ENCODE measurements around the gene DUX4. TPM values are rescaled to one million over a fixed set of nuclear protein-coding genes. Genes with fewer than 3 reads are reported as not detected.
"Not testable (repeated sequence)": the region's sequence is repeated elsewhere in the genome, so short reads cannot be mapped to it uniquely, and the experiment has no call there.

Gene DUX4
- polyA plus RNA-seq (ENCODE audit: insufficient read length in 4 of 4) = under 1 TPM in 3 of 4 donors, not detected in 1; 0.25 to 0.46 (median 0.39) TPM

DNA sequence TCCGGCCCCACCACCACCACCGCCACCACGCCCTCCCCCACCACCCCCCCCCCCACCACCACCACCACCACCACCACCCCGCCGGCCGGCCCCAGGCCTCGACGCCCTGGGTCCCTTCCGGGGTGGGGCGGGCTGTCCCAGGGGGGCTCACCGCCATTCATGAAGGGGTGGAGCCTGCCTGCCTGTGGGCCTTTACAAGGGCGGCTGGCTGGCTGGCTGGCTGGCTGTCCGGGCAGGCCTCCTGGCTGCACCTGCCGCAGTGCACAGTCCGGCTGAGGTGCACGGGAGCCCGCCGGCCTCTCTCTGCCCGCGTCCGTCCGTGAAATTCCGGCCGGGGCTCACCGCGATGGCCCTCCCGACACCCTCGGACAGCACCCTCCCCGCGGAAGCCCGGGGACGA, at the start of gene DUX4:
TSS of gene DUX4 (plus strand) at position 347 of the 400 bp plus-strand sequence. CDS start at position 347, 0 bp downstream.
- not testable (repeated sequence) for DNase-seq (ENCODE audit: low read depth in 4 of 4, low spot score in 2 of 4)

DNA sequence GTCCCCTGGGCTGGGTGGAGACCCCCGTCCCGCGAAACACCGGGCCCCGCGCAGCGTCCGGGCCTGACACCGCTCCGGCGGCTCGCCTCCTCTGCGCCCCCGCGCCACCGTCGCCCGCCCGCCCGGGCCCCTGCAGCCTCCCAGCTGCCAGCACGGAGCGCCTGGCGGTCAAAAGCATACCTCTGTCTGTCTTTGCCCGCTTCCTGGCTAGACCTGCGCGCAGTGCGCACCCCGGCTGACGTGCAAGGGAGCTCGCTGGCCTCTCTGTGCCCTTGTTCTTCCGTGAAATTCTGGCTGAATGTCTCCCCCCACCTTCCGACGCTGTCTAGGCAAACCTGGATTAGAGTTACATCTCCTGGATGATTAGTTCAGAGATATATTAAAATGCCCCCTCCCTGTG, 1.9 kb downstream of the DUX4 start:
- not testable (repeated sequence) for DNase-seq (ENCODE audit: low read depth in 4 of 4, low spot score in 2 of 4)

DNA sequence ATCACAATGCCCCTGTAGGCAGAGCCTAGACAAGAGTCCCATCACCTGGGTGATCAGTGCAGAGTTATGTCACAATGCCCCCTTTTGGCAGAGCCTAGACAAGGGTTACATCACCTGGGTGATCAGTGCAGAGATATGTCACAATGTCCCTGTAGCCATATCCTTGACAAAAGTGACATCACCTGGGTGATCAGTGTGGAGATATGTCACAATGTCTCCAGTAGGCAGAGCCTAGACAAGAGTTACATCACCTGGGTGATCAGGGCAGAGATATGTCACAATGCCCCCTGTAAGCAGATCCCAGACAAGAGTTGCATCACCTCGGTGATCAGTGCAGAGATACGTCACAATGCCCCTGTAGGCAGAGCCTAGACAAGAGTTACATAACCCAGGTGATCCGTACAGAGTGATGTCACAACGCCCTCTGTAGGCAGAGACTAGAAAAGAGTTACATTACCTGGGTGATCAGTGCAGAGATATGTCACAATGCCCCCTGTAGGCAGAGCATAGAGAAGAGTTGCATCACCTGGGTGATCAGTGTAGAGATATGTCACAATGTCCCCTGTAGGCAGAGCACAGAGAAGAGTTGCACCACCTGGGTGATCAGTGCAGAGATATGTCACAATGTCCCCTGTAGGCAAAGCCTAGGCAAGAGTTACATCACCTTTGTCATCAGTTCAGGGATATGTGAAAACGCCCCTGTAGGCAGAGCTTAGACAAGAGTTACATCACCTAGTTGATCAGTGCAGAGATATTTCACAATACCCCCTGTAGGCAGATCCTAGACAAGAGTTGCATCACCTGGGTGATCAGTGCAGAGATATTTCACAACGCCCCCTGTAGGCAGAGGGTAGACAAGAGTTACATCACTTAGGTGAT, 4.4 kb downstream of the DUX4 start:
- not testable (repeated sequence) for DNase-seq (ENCODE audit: low read depth in 4 of 4, low spot score in 2 of 4)

DNA sequence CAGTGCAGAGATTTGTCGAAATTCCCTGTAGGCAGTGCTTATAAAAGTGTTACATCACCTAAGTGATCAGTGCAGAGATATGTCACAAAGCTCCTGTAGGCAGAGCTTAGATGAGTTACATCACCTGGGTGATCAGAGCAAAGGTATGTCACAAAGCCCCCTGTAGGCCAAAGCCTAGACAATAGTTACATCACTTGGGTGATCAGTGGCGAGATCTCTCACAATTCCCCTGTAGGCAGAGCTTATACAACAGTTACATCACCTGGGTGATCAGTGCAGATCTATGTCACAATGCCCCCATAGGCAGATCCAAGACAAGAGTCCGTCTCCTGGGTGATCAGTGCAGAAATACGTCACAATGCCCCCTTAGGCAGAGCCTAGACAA, 5.0 kb downstream of the DUX4 start:
- not testable (repeated sequence) for DNase-seq (ENCODE audit: low read depth in 4 of 4, low spot score in 2 of 4)

DNA sequence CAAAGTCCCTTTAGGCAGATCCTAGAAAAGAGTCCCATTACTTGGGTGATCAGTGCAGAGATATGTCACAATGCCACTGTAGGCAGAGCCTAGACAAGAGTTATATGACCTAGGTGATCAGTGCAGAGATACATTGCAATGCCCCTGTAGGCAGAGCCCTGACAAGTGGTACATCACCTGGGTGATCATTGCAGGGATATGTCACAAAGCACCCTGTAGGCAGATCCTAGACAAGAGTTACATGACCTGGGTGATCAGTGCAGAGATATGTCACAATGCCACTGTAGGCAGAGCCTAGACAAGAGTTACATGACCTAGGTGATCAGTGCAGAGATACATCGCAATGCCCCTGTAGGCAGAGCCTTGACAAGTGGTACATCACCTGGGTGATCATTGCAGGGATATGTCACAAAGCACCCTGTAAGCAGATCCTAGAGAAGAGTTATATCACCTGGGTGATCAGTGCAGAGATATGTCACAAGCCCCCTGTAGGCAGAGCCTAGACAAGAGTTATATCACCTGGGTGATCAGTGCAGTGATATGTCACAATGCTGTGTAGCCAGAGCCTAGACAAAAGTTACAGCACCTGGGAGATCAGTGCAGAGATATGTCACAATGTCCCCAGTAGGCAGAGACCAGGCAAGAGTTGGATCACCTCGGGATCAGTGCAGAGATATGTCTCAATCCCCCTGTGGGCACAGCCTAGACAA, 5.6 kb downstream of the DUX4 start:
- not testable (repeated sequence) for DNase-seq (ENCODE audit: low read depth in 4 of 4, low spot score in 2 of 4)

DNA sequence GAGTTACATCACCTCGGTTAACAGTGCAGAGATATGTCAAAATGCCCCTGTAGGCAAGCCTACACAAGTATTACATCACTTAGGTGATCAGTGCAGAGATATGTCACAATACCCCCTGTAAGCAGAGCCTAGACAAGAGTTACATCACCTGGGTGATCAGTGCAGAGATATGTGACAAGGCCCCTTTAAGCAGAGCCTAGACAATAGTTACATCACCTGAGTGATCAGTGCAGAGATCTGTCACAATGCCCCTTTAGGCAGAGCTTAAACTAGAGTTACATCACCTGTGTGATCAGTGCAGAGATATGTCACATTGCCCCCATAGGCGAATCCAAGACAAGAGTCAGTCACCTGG, 6.1 kb downstream of the DUX4 start:
- not testable (repeated sequence) for DNase-seq (ENCODE audit: low read depth in 4 of 4, low spot score in 2 of 4)

DNA sequence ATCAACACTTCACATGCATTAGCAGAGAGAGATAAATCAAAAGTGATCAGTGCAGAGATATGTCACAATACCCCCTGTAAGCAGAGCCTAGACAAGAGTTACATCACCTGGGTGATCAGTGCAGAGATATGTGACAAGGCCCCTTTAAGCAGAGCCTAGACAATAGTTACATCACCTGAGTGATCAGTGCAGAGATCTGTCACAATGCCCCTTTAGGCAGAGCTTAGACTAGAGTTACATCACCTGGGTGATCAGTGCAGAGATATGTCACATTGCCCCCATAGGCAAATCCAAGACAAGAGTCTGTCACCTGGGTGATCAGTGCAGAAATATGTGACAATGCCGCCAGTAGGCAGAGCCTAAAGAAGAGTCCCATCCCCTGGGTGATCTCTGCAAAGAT, 7.4 kb downstream of the DUX4 start:
- not testable (repeated sequence) for DNase-seq (ENCODE audit: low read depth in 4 of 4, low spot score in 2 of 4)

DNA sequence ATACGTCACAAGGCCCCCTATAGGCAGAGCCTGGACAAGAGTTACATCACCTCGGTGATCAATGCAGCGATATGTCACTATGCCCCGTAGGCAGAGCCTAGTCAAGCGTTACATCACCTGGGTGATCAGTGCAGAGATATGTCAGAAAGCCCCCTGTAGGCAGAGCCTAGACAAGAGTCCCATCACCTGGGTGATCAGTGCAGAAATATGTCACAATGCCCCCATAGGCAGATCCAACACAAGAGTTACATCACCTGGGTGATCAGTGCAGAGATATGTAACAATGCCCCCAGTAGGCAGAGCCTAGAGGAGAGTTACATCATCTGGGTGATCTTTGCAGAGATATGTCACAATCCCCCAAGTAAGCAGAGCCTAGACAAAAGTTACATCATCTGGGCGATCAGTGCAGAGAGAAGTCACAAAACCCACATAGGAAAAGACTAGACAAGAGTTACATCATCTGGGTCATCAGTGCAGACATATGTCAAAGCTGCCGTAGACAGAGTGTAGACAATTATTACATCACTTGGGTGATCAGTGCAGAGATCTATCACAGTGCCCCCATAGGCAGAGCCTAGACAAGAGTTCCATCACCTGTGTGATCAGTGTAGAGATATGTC, 8.0 kb downstream of the DUX4 start:
- not testable (repeated sequence) for DNase-seq (ENCODE audit: low read depth in 4 of 4, low spot score in 2 of 4)

DNA sequence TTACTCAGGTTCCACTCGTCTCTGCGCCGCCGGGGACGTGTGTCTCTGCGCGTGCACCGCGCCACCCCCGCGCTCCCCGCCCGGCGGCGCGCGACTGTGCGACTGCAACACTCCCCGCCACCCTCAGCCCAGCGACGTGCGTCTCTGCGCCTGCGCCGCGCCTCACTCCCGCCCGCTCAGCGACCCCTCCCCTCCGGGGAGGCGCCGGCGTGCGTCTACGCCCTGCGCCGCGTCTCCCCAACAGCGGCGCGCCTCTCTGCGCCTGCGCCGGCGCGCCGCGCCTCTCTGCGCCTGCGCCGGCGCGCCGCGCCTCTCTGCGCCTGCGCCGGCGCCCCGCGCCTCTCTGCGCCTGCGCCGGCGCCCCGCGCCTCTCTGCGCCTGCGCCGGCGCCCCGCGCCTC, 29.9 kb downstream of the DUX4 start:
- not testable (repeated sequence) for DNase-seq (ENCODE audit: low read depth in 4 of 4, low spot score in 2 of 4)

Other genes starting within 250 kb of the DUX4 start
- gene FRG1, start 232.9 kb upstream of the DUX4 start, polyA plus RNA-seq (ENCODE audit: insufficient read length in 4 of 4) = 10 to 100 TPM; 61.5 to 74.0 (median 63.2) TPM
- not detected for gene FRG2, start 146.5 kb upstream of the DUX4 start, polyA plus RNA-seq (ENCODE audit: insufficient read length in 4 of 4)
- gene DBET, start 109.3 kb upstream of the DUX4 start, polyA plus RNA-seq (ENCODE audit: insufficient read length in 4 of 4) = not detected